Panc1 (cell line): ENCODE data around the gene ATP11A. TPM values are rescaled to one million over a fixed set of nuclear protein-coding genes. Genes with fewer than 3 reads are reported as not detected.
A peak's percentile ranks its signal among the peaks of the same experiment; 100 is the strongest.
"Not testable (repeated sequence)": the region's sequence is repeated elsewhere in the genome, so short reads cannot be mapped to it uniquely, and the experiment has no call there.

Source experiments
- ATAC-seq: fragments of 200-7000 bp; cut with Tn5 transposase; 2 replicates; pipeline ENCODE4 v1.9.1; 2020; ENCODE audit warnings: mild to moderate bottlenecking, moderate library complexity
- BruUV-seq: library from RNA; stranded (reverse); fragments of 400-500 nt; replicated peaks from 2 replicates; lab custom pipeline; 2021; lab: Mats Ljungman, UMichigan
- CTCF ChIA-PET: fragments of 300-600 bp; sonication (Branson Sonifier 250); formaldehyde crosslinking; loops from one replicate; lab custom pipeline; 2022; ENCODE audit warnings: antibody characterized with exemption; lab: Charles Lee
- POLR2A ChIA-PET: fragments of 300-600 bp; sonication (Branson Sonifier 250); formaldehyde crosslinking; loops from one replicate; lab custom pipeline; 2022; ENCODE audit warnings: antibody characterized with exemption; lab: Charles Lee
- DNase-seq: peaks from one replicate; pipeline ENCODE4 v3.0.0-alpha.2; 2010; ENCODE audit warnings: low read depth, low spot score
- H3K27ac ChIP-seq: 2 replicates; pipeline ENCODE4 v1.5.1; 2011; ENCODE audit warnings: mild to moderate bottlenecking, low read length, inconsistent platforms
- H3K27me3 ChIP-seq: fragments of 200-500 bp; sonication (Bioruptor generic); 2 replicates; pipeline ENCODE4 v1.6.0; 2014; ENCODE audit warnings: low read length, inconsistent platforms; ENCODE audit not compliant: control insufficient read depth, insufficient read depth
- H3K36me3 ChIP-seq: fragments of 200-500 bp; sonication (Bioruptor generic); 2 replicates; pipeline ENCODE4 v1.5.1; 2014; ENCODE audit warnings: inconsistent platforms, mild to moderate bottlenecking, low read length, moderate library complexity; ENCODE audit not compliant: control insufficient read depth, insufficient read depth
- H3K4me1 ChIP-seq: 2 replicates; pipeline ENCODE4 v1.5.1; 2011; ENCODE audit warnings: inconsistent platforms, mild to moderate bottlenecking, low read length, moderate library complexity; ENCODE audit not compliant: control insufficient read depth, insufficient read depth
- H3K4me3 ChIP-seq, 2 experiments: 2 replicates each; pipeline ENCODE4 v1.5.1; 2011 to 2012; ENCODE audit warnings: low read depth in 2 of 2, low read length in 2 of 2, mild to moderate bottlenecking in 2 of 2, inconsistent platforms in 1 of 2, moderate library complexity in 1 of 2
- H3K9me3 ChIP-seq: fragments of 200-500 bp; sonication (Bioruptor generic); 2 replicates; pipeline ENCODE4 v1.5.1; 2014; ENCODE audit warnings: low read depth, mild to moderate bottlenecking, inconsistent platforms, low read length, moderate library complexity; ENCODE audit not compliant: control insufficient read depth, insufficient read depth
- POLR2AphosphoS5 ChIP-seq: IDR thresholded peaks from 2 replicates; pipeline ENCODE4 v1.6.1; 2012; ENCODE audit warnings: mild to moderate bottlenecking, low read depth, low read length, moderate library complexity
- SIN3A ChIP-seq: IDR thresholded peaks from 2 replicates; pipeline ENCODE4 v1.6.1; 2012; ENCODE audit warnings: low read depth, mild to moderate bottlenecking, low read length, moderate library complexity, borderline replicate concordance; ENCODE audit not compliant: insufficient read depth
- TCF7L2 ChIP-seq: IDR thresholded peaks from 2 replicates; pipeline ENCODE4 v1.6.1; 2011; ENCODE audit warnings: mild to moderate bottlenecking, low read depth, low read length, inconsistent platforms
- in situ Hi-C: cut with HindIII; loops from 2 replicates; pipeline ENCODE4 v1.10.0; 2016; ENCODE audit warnings: low sequenced_read_pairs, low pct_unique_long_range_greater_than_20kb
- intact Hi-C: fragments of 100-400 bp; cut with micrococcal nuclease; formaldehyde crosslinking; loops from one replicate; pipeline ENCODE4 v1.10.0; 2022; ENCODE audit not compliant: unreplicated experiment
- total RNA-seq: library from RNA; stranded (reverse); gene quantifications from one replicate; pipeline ENCODE4 v1.2.1, GENCODE V29; 2021; ENCODE audit not compliant: unreplicated experiment
- TF ChIP-seq, protein P1 (sequence below), 2 experiments: IDR thresholded peaks; 2 replicates each; pipeline ENCODE4 v1.6.1; 2011 to 2012; ENCODE audit warnings: low read depth in 2 of 2, control low read depth in 1 of 2, low read length in 1 of 2, mild to moderate bottlenecking in 1 of 2, moderate library complexity in 1 of 2; ENCODE audit not compliant: insufficient read depth in 1 of 2
- TF ChIP-seq, protein P2 (sequence below): fragments of 450-650 bp; IDR thresholded peaks from 2 replicates; pipeline ENCODE4 v1.5.1; 2017; ENCODE audit warnings: mild to moderate bottlenecking

Gene ATP11A
- total RNA-seq, 1 experiment from 2014 or later = 85.8 TPM

DNA sequence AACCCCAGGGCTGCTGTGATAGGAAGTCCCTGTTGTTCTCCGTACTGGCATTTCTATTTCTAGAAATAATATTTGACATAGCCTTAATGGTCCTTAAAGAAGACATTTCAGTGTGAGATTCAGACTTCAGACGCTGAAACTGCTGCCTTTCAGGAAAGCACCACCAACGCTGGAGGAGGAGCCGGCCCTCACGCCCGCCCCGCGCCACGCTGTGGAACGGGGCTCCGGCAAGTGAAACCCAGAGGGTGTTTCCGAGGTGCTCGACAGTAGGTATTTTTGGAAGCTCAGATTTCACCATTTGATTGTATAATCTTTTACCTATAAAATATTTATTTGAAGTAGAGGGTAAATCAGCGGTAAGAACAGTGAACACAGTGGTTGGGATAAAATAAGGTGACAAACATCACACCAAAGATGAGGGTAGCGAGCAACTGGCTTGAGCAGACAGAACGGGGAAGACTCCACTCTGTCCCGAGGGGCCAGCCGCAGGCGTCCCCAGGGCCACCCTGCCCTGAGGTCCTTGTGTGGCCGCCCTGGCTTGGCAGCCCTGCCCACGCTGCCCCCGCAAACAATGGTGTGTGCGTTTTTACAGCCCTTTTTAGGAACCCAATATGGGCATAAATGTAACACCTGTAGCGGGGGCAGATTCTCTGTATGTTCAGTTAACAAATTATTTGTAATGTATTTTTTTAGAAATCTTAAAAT, 193.6 kb downstream of the ATP11A start:
- TF ChIP-seq TCF7L2 = no peak
- TF ChIP-seq, protein P1, sequence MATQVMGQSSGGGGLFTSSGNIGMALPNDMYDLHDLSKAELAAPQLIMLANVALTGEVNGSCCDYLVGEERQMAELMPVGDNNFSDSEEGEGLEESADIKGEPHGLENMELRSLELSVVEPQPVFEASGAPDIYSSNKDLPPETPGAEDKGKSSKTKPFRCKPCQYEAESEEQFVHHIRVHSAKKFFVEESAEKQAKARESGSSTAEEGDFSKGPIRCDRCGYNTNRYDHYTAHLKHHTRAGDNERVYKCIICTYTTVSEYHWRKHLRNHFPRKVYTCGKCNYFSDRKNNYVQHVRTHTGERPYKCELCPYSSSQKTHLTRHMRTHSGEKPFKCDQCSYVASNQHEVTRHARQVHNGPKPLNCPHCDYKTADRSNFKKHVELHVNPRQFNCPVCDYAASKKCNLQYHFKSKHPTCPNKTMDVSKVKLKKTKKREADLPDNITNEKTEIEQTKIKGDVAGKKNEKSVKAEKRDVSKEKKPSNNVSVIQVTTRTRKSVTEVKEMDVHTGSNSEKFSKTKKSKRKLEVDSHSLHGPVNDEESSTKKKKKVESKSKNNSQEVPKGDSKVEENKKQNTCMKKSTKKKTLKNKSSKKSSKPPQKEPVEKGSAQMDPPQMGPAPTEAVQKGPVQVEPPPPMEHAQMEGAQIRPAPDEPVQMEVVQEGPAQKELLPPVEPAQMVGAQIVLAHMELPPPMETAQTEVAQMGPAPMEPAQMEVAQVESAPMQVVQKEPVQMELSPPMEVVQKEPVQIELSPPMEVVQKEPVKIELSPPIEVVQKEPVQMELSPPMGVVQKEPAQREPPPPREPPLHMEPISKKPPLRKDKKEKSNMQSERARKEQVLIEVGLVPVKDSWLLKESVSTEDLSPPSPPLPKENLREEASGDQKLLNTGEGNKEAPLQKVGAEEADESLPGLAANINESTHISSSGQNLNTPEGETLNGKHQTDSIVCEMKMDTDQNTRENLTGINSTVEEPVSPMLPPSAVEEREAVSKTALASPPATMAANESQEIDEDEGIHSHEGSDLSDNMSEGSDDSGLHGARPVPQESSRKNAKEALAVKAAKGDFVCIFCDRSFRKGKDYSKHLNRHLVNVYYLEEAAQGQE (IDR thresholded peaks at IDR 0.05; ENCODE audit: insufficient read depth in 1 of 2, low read depth in 2 of 2, low read length in 1 of 2) = no peak
- TF ChIP-seq POLR2AphosphoS5 = no peak
- TF ChIP-seq, protein P2, sequence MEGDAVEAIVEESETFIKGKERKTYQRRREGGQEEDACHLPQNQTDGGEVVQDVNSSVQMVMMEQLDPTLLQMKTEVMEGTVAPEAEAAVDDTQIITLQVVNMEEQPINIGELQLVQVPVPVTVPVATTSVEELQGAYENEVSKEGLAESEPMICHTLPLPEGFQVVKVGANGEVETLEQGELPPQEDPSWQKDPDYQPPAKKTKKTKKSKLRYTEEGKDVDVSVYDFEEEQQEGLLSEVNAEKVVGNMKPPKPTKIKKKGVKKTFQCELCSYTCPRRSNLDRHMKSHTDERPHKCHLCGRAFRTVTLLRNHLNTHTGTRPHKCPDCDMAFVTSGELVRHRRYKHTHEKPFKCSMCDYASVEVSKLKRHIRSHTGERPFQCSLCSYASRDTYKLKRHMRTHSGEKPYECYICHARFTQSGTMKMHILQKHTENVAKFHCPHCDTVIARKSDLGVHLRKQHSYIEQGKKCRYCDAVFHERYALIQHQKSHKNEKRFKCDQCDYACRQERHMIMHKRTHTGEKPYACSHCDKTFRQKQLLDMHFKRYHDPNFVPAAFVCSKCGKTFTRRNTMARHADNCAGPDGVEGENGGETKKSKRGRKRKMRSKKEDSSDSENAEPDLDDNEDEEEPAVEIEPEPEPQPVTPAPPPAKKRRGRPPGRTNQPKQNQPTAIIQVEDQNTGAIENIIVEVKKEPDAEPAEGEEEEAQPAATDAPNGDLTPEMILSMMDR = no peak
- no peak for TF ChIP-seq SIN3A
- POLR2A ChIA-PET = no interaction called here
- H3K27ac ChIP-seq = no peak overlapping the region
- CTCF ChIA-PET = no interaction called here
- H3K36me3 ChIP-seq = no peaks in the 10 kb centered on the region
- H3K9me3 ChIP-seq = no peaks in the 10 kb centered on the region
- H3K27me3 ChIP-seq = no peaks in the 10 kb centered on the region
- no peak overlapping the region for H3K4me3 ChIP-seq
- DNase-seq = no peak
- BruUV-seq = no TSS peak
- intact Hi-C loops = no loop called here
- in situ Hi-C loops = no loop called here
- no peak for ATAC-seq
- no peaks in the 10 kb centered on the region for H3K4me1 ChIP-seq

DNA sequence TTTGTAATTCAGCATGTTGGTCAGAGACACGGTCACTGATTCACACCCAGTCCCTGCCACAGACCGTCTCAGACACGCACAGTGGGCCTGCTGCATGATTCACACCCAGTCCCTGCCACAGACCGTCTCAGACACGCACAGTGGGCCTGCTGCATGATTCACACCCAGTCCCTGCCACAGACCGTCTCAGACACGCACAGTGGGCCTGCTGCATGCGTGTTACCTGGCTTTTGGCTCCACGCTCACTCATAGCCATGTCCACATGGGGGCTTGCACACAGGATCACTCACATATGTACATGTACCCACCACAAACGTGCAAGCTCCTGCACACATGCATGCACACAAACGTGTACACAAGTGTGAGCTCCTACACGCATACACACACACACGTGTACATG, 194.9 kb downstream of the ATP11A start:
- H3K36me3 ChIP-seq, H3K4me3 ChIP-seq, DNase-seq, ATAC-seq, H3K4me1 ChIP-seq, in situ Hi-C loops, CTCF ChIA-PET, H3K27ac ChIP-seq, H3K27me3 ChIP-seq, intact Hi-C loops, H3K9me3 ChIP-seq, POLR2A ChIA-PET: not testable (repeated sequence)
- TSS peak; percentile 71 for BruUV-seq

DNA sequence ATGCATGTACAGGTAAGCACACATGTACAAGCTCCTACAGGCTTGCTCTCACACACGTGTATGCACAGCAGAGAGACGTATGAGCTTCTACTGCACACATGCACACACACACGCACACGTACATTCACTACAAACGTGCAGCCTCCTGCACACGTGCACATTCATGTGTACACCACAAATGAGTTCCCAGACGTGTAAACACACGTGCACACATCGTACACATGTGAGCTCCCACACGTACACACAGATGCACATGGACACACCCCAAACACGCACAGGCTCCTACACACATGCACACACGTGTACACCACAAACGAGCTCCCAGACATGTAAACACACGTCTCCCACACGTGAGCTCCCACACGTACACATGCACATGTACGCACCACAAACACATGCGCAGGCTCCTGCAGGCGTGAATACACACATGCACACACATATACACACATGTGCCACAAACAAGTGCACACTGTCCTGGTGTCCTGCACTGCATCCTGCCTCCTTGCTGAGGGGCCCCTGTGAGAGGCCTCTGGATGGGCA, 195.5 kb downstream of the ATP11A start:
- CTCF ChIA-PET = no interaction called here
- Histone ChIP-seq H3K4me1 (no peaks in the 10 kb centered on the region), H3K27me3 (no peaks in the 10 kb centered on the region), H3K36me3 (no peaks in the 10 kb centered on the region), H3K27ac (no peak overlapping the region), H3K9me3 (no peaks in the 10 kb centered on the region), H3K4me3 (no peak overlapping the region)
- intact Hi-C loops = no loop called here
- ATAC-seq = no peak
- TF ChIP-seq, protein P2 = no peak
- no peak for TF ChIP-seq POLR2AphosphoS5
- no peak for TF ChIP-seq SIN3A
- TF ChIP-seq, protein P1 (IDR thresholded peaks at IDR 0.05; ENCODE audit: insufficient read depth in 1 of 2, low read depth in 2 of 2, low read length in 1 of 2) = no peak
- no peak for TF ChIP-seq TCF7L2
- no peak for DNase-seq
- POLR2A ChIA-PET = no interaction called here
- in situ Hi-C loops = no loop called here
- no TSS peak for BruUV-seq
